Superior temporal gyrus (tissue), 1 donor: ENCODE data around the gene SPARC.
"Not testable (repeated sequence)": the region's sequence is repeated elsewhere in the genome, so short reads cannot be mapped to it uniquely, and the experiment has no call there.

Experiments used
- DNase-seq: peaks from one replicate; pipeline ENCODE4 v3.0.0-alpha.2; 2016; ENCODE audit errors: extremely low spot score

SPARC gene

GRCh38 chr5:151700296-151700695 lies 13.6 kb upstream of the SPARC start:
- DNase-seq = no peak

- DNase-seq = no peak
Measured at GRCh38 chr5:151699071-151699901, 12.6 kb upstream of the SPARC start.

- not testable (repeated sequence) for DNase-seq
Measured at GRCh38 chr5:151698081-151698480, 11.4 kb upstream of the SPARC start.

GRCh38 chr5:151697452-151697851 lies 10.7 kb upstream of the SPARC start:
- no peak for DNase-seq

- no peak for DNase-seq
Measured at GRCh38 chr5:151696470-151697061, 9.9 kb upstream of the SPARC start.

GRCh38 chr5:151695464-151695863 lies 8.7 kb upstream of the SPARC start:
- DNase-seq = no peak

DNA sequence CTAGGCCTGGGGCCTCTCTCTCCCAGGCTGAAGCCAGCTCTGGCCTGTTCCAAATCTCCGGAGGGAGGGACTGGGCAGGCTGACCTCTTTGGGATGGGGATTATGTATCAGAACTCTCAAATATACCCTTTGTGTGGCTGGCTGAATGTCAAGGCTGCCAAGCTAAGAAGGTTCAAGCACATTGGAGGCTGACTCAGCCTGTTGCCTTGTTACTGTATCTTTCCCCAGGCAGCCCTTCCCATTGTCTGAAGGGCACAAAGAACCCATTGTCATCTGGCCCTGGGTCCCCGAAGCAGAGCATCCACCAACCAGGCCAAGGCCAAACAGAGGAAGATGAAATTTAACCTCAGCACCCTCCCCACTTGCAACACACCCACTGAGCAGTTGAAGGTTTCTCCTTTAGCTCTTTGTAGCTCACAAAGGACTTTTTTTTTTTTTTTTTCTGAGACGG lies 7.3 kb upstream of the SPARC start:
- DNase-seq = peak; percentile 93

DNA sequence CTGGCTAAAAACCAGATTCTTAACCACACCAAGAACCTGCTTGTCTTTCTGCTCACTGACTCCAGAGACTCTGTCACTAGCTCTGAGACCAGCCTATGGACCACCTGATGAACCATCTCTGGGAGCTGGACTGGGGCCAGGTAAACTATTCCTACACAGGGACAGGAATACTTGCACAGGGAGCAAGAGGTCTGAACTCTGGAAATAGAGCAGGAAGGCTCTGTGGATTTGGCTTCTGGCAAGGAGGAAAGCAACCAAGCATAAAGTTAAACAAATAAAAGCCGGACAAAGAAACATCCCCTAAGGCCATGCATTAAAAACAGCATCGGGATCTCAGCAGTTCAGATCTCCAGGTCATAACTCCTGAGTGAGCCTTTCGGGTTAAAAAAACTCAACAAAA lies 5.6 kb upstream of the SPARC start:
- no peak for DNase-seq

DNA sequence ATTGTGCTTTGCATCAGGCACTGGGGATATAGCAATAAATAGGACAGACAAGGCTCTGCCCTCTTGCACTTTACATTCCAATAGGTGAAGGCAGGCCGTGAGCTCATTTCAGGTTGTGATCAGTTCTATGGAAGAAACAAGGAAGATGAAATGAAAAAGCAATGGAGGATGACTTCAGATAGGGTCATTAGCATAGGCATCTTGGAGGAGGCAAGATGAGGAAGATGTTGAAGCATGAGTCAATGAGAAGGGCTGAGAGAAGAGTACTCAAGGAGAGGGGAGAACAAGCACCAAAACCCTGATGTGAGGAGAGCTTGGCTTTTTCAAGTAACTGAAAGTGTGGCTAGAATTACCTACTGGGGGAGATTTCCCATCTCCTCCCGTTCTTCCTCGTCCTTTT lies 5.0 kb upstream of the SPARC start:
- DNase-seq = no peak

DNA sequence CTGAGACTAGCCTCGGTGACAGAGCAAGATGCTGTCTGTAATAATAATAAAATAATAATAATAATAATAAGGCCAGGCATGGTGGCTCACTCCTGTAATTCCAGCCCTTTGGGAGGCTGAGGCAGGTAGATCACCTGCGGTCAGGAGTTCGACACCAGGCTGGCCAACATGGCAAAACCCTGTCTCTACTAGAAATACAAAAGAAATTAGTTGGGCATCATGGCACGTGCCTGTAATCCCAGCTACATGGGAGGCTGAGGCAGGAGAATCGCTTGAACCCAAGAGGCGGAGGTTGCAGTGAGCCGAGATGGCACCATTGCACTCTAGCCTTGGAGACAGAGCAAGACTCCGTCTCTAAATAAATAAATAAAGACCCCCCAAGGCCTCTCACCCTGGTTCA lies 2.9 kb upstream of the SPARC start:
- DNase-seq = not testable (repeated sequence)

DNA sequence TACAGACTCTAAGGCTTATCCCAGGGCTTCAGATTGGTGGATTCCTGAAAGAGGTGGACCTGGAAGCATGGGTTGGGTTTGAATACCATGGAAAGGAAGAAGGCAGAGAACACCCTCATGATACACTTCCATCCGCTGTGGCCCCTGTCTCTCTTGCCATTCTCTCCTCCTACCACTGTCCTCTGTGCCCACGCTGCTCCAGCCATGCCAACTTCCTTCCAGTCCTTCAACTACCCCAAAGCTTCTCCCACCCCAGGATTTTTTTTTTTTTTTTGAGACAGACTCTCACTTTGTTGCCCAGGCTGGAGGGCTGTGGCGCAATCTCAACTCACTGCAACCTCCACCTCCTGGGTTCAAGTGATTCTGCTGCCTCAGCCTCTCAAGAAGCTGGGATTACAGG lies 1.7 kb upstream of the SPARC start:
- DNase-seq = no peak

DNA sequence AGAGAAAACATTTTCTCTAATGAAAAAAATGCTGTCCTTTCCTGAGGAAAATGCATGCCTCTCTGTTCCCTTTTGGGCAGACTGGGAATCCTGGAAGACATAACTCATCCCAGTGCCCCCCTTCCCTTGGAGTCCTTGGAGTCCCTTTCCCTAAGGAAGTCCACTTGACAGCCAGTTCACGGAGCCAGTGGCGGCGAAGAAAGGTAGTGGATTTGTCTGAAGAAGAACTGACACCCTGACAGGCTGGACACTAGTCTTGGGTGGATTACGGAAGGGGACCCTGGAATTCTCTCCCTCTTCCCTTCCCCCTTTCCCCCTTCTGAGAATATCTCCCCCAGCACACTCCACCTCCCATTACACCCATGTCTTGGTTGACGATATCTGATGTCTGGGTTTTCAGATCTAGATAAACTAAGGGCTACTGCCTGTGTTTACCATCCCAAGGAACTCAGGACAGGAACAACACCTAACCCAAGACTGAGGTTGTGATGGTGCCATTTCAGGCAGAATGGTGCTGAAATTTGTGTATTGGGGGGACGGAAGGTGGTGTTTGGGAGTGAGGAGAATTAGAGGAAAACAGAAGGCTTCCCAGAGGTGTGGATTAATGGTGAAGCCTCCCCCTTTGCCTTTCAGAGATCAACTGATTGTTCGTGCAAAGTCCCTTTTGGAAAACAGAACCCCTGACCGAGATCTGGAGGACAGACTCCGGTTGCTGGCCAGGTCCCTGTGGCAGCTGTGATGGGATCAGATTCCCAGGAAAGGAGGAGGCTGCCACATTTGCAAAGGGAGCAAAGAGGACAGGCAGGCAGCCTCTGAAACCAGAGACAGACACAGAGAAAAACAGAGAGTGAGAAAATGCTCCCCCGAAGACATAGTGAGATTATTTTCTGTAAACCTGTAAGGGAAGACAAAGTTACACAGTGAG lies 704 bp downstream of the SPARC start:
- peak; percentile 32 for DNase-seq

GRCh38 chr5:151684690-151685361 lies 1.9 kb downstream of the SPARC start:
- DNase-seq = no peak

- DNase-seq = no peak
Measured at GRCh38 chr5:151683986-151684588, 2.6 kb downstream of the SPARC start.

- DNase-seq = no peak
Measured at GRCh38 chr5:151683444-151683843, 3.3 kb downstream of the SPARC start.

DNA sequence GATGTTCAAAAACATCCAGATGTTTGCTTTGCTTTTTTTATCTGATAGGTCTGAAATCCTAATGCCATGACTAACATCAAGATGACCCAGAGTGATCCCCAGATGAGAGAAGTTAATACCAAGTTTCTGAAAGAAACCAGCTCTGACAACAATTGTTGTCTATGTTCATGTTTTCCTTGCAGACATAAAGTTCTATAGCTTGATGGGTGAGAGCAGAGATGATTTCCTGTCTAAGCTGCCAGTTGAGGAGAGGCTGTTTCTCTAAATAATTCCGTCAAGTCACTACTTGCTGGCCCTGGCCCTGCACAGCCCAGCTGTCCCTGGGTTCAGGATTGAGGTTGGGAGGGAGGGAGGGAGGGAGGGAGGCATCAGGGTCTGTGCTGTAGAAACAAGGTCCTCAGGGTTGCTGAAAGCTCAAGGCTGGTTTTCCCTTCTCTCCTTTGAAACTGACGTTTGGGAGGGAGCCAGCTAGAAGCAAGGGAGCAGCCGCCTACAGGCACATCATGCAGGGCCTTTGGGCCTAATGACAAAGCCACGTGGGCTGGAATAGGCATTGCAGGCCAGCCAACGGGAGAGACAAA lies 3.9 kb downstream of the SPARC start:
- DNase-seq = peak; percentile 32

DNA sequence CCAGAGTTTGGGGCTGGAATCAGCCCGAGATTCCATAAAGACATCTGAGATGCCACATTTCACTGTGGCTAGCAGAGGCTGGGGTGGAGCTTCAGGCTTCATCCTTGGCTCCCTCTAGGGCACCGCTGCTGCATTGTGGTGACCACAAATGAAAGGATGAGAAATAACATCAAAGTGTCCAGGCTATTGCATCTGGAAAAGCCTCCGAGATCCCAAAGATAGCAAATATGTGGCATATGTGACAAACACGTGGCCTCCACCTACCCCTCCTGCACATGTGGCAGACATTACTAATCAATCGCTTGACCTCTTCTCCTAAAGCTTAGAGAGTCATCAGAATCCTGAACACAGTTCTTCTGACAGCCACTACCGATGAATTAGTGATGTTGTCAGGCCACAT lies 4.5 kb downstream of the SPARC start:
- DNase-seq = no peak

GRCh38 chr5:151680944-151681427 lies 5.7 kb downstream of the SPARC start:
- DNase-seq = no peak

GRCh38 chr5:151680156-151680505 lies 6.6 kb downstream of the SPARC start:
- DNase-seq = not testable (repeated sequence)

GRCh38 chr5:151679421-151680155 lies 7.1 kb downstream of the SPARC start:
- DNase-seq = no peak
